Measurements from ENCODE around the gene C21orf58.
A peak's percentile ranks its signal among the peaks of the same experiment; 100 is the strongest.

The C21orf58 gene

GRCh38 chr21:46352164-46352515 is 28.5 kb upstream of the C21orf58 start:
- DNase-seq: no peak

- DNase-seq: no peak
Measured at GRCh38 chr21:46351476-46352163, 27.9 kb upstream of the C21orf58 start.

GRCh38 chr21:46350981-46351380 is 27.3 kb upstream of the C21orf58 start:
- no peak for DNase-seq

- no peak for DNase-seq
Measured at GRCh38 chr21:46350571-46350970, 26.9 kb upstream of the C21orf58 start.

- no peak for DNase-seq
Measured at GRCh38 chr21:46349134-46349760, 25.6 kb upstream of the C21orf58 start.

GRCh38 chr21:46347791-46348381 is 24.2 kb upstream of the C21orf58 start:
- DNase-seq: no peak

GRCh38 chr21:46347203-46347550 is 23.5 kb upstream of the C21orf58 start:
- DNase-seq: no peak

- no peak for DNase-seq
Measured at GRCh38 chr21:46346296-46347202, 22.9 kb upstream of the C21orf58 start.

- no peak for DNase-seq
Measured at GRCh38 chr21:46345861-46346260, 22.2 kb upstream of the C21orf58 start.

GRCh38 chr21:46344219-46344915 is 20.7 kb upstream of the C21orf58 start:
- no peak for DNase-seq

GRCh38 chr21:46340998-46341397 is 17.3 kb upstream of the C21orf58 start:
- DNase-seq: no peak

- DNase-seq: no peak
Measured at GRCh38 chr21:46336603-46337002, 12.9 kb upstream of the C21orf58 start.

- DNase-seq: no peak
Measured at GRCh38 chr21:46334351-46335140, 10.9 kb upstream of the C21orf58 start.

- DNase-seq: no peak
Measured at GRCh38 chr21:46329796-46330195, 6.1 kb upstream of the C21orf58 start.

- DNase-seq: no peak
Measured at GRCh38 chr21:46328151-46328550, 4.5 kb upstream of the C21orf58 start.

- DNase-seq: no peak
Measured at GRCh38 chr21:46327711-46328110, 4.0 kb upstream of the C21orf58 start.

GRCh38 chr21:46326110-46326703 is 2.5 kb upstream of the C21orf58 start:
- DNase-seq: no peak

- DNase-seq: peak; percentile 23
Measured at GRCh38 chr21:46325073-46325912, 1.6 kb upstream of the C21orf58 start.

GRCh38 chr21:46324390-46325072 is 861 bp upstream of the C21orf58 start:
- peak; percentile 81 for DNase-seq

- no peak for DNase-seq
Measured at GRCh38 chr21:46323227-46323709, 402 bp downstream of the C21orf58 start.

All from NCI-H1105 (cell line).